Mesenchymal stem cell (in vitro differentiated cells and primary cell): ENCODE measurements around the gene EEF2KMT.
"Not testable (repeated sequence)": the region's sequence is repeated elsewhere in the genome, so short reads cannot be mapped to it uniquely, and the experiment has no call there.

Source experiments
- DNase-seq: peaks from one replicate; pipeline ENCODE4 v3.0.0-alpha.2; 2013
- H2AFZ ChIP-seq: one replicate; pipeline ENCODE4 v1.6.1; 2013; ENCODE audit warnings: low read depth, mild to moderate bottlenecking, control low read depth, inconsistent platforms, low read length, moderate library complexity
- H2AK5ac ChIP-seq: 2 replicates; pipeline ENCODE4 v1.6.1; 2013; ENCODE audit warnings: low read length, moderate library complexity, mild to moderate bottlenecking, inconsistent platforms; ENCODE audit not compliant: severe bottlenecking
- H2BK120ac ChIP-seq: one replicate; pipeline ENCODE4 v1.6.1; 2013; ENCODE audit warnings: low read depth, mild to moderate bottlenecking, inconsistent platforms, low read length, moderate library complexity
- H2BK12ac ChIP-seq, 2 experiments: one replicate each; pipeline ENCODE4 v1.6.1; 2013; ENCODE audit warnings: inconsistent platforms in 2 of 2, low read length in 2 of 2, mild to moderate bottlenecking in 2 of 2, moderate library complexity in 2 of 2, control low read depth in 1 of 2
- H2BK15ac ChIP-seq: one replicate; pipeline ENCODE4 v1.6.1; 2013; ENCODE audit warnings: mild to moderate bottlenecking, low read depth, inconsistent platforms; ENCODE audit not compliant: poor library complexity, severe bottlenecking
- H2BK5ac ChIP-seq: 2 replicates; pipeline ENCODE4 v1.6.1; 2013; ENCODE audit warnings: low read depth, mild to moderate bottlenecking, low read length, control low read depth, inconsistent platforms; ENCODE audit not compliant: poor library complexity, severe bottlenecking
- H3K14ac ChIP-seq, 2 experiments: one replicate each; pipeline ENCODE4 v1.6.1; 2013; ENCODE audit warnings: inconsistent platforms in 2 of 2, low read length in 2 of 2, control low read depth in 1 of 2, mild to moderate bottlenecking in 1 of 2, moderate library complexity in 1 of 2
- H3K18ac ChIP-seq, 2 experiments: one replicate each; pipeline ENCODE4 v1.6.1; 2013; ENCODE audit warnings: inconsistent platforms in 2 of 2, low read length in 2 of 2, control low read depth in 1 of 2, low read depth in 1 of 2, mild to moderate bottlenecking in 1 of 2
- H3K23ac ChIP-seq, 2 experiments: one replicate each; pipeline ENCODE4 v1.6.1; 2013; ENCODE audit warnings: inconsistent platforms in 2 of 2, low read length in 2 of 2, mild to moderate bottlenecking in 2 of 2, moderate library complexity in 2 of 2, control low read depth in 1 of 2
- H3K27ac ChIP-seq: 2 replicates; pipeline ENCODE4 v1.5.1; 2013; ENCODE audit warnings: mild to moderate bottlenecking, moderate library complexity, low read length, control low read depth, inconsistent platforms; ENCODE audit not compliant: poor library complexity, severe bottlenecking
- H3K27me3 ChIP-seq, 2 experiments: 2 replicates each; pipeline versions ENCODE4 v1.6.1 to v1.7.0; 2013; ENCODE audit warnings: low read length in 2 of 2, mild to moderate bottlenecking in 2 of 2, moderate library complexity in 2 of 2, control low read depth in 1 of 2, inconsistent platforms in 1 of 2; ENCODE audit not compliant: control insufficient read depth in 1 of 2, insufficient read depth in 1 of 2
- H3K36me3 ChIP-seq, 2 experiments: 2 replicates each; pipeline versions ENCODE4 v1.6.1 to v1.7.0; 2013; ENCODE audit warnings: low read length in 2 of 2, control low read depth in 1 of 2, inconsistent platforms in 1 of 2, low read depth in 1 of 2, mild to moderate bottlenecking in 1 of 2; ENCODE audit not compliant: insufficient read depth in 2 of 2, control insufficient read depth in 1 of 2
- H3K4ac ChIP-seq, 2 experiments: one replicate each; pipeline ENCODE4 v1.6.1; 2013; ENCODE audit warnings: inconsistent platforms in 2 of 2, low read length in 2 of 2, mild to moderate bottlenecking in 2 of 2, moderate library complexity in 2 of 2, control low read depth in 1 of 2, low read depth in 1 of 2
- H3K4me1 ChIP-seq: 2 replicates; pipeline ENCODE4 v1.6.1; 2013; ENCODE audit warnings: low read depth, low read length, control low read depth; ENCODE audit not compliant: control insufficient read depth, insufficient read depth
- H3K4me2 ChIP-seq: 2 replicates; pipeline ENCODE4 v1.6.1; 2013; ENCODE audit warnings: low read length, mild to moderate bottlenecking, inconsistent platforms; ENCODE audit not compliant: poor library complexity, severe bottlenecking
- H3K4me3 ChIP-seq, 2 experiments: 2 replicates each; pipeline versions ENCODE4 v1.5.1 to v1.7.0; 2013; ENCODE audit warnings: low read length in 2 of 2, mild to moderate bottlenecking in 2 of 2, control low read depth in 1 of 2, low read depth in 1 of 2; ENCODE audit not compliant: insufficient read depth in 1 of 2
- H3K79me1 ChIP-seq: replicated peaks from 2 replicates; pipeline ENCODE4 v1.6.1; 2013; ENCODE audit warnings: mild to moderate bottlenecking, control low read depth, low read length, inconsistent platforms; ENCODE audit not compliant: poor library complexity, severe bottlenecking
- H3K9ac ChIP-seq: 2 replicates; pipeline ENCODE4 v1.7.0; 2013; ENCODE audit warnings: mild to moderate bottlenecking, low read length, moderate library complexity
- H3K9me3 ChIP-seq: 2 replicates; pipeline ENCODE4 v1.7.0; 2013; ENCODE audit warnings: mild to moderate bottlenecking, low read length; ENCODE audit not compliant: control insufficient read depth
- H4K8ac ChIP-seq: one replicate; pipeline ENCODE4 v1.6.1; 2013; ENCODE audit warnings: inconsistent platforms, mild to moderate bottlenecking, low read length, moderate library complexity
- H4K91ac ChIP-seq: one replicate; pipeline ENCODE4 v1.6.1; 2013; ENCODE audit warnings: mild to moderate bottlenecking, low read length, inconsistent platforms
- WGBS: methylation state at CpG from one replicate; pipeline ENCODE4 v1.1.7; 2013; ENCODE audit warnings: mixed read lengths; 5-methylcytosine and 5-hydroxymethylcytosine counted together

EEF2KMT gene

GRCh38 chr16:5096437-5097060 lies 1.0 kb downstream of the EEF2KMT start:
- H2BK15ac ChIP-seq, H2BK120ac ChIP-seq, H3K18ac ChIP-seq, H4K8ac ChIP-seq, H3K27me3 ChIP-seq, H2AFZ ChIP-seq, H3K4me1 ChIP-seq, H3K14ac ChIP-seq, H3K79me1 ChIP-seq, H3K36me3 ChIP-seq, H3K23ac ChIP-seq, H2BK5ac ChIP-seq, H3K9me3 ChIP-seq, H2BK12ac ChIP-seq, DNase-seq, H3K4ac ChIP-seq, H3K27ac ChIP-seq, H2AK5ac ChIP-seq, H4K91ac ChIP-seq: not testable (repeated sequence)
- Histone ChIP-seq H3K9ac (peak overlapping the region; percentile 88), H3K4me3 (peak overlapping the region; percentile 79 to 86), H3K4me2 (peak overlapping the region; percentile 61)
- WGBS: 0% methylated on average over 1 of the region's 7 CpGs

- H2AFZ ChIP-seq, H3K4me3 ChIP-seq, H2BK15ac ChIP-seq, H3K36me3 ChIP-seq, H4K91ac ChIP-seq, H3K4ac ChIP-seq, H3K27me3 ChIP-seq, H3K23ac ChIP-seq, H2AK5ac ChIP-seq, H3K4me2 ChIP-seq, H3K4me1 ChIP-seq, H4K8ac ChIP-seq, H3K9ac ChIP-seq, DNase-seq, H3K79me1 ChIP-seq, H3K18ac ChIP-seq, H2BK5ac ChIP-seq, H3K27ac ChIP-seq, H2BK12ac ChIP-seq, H3K9me3 ChIP-seq, H2BK120ac ChIP-seq, H3K14ac ChIP-seq: not testable (repeated sequence)
- 74% methylated on average over 11 of the region's 11 CpGs for WGBS
Observed at GRCh38 chr16:5095145-5095830, 2.3 kb downstream of the EEF2KMT start.

GRCh38 chr16:5093746-5094145 lies 3.8 kb downstream of the EEF2KMT start:
- not testable (repeated sequence) for H3K14ac ChIP-seq, H3K9me3 ChIP-seq, H3K18ac ChIP-seq, H3K27ac ChIP-seq, H3K4me2 ChIP-seq, H3K79me1 ChIP-seq, H4K8ac ChIP-seq, H2AK5ac ChIP-seq, H4K91ac ChIP-seq, H3K4me1 ChIP-seq, H3K4me3 ChIP-seq, H2AFZ ChIP-seq, H3K4ac ChIP-seq, H3K23ac ChIP-seq, DNase-seq, H3K9ac ChIP-seq, H2BK12ac ChIP-seq, H2BK15ac ChIP-seq, H3K27me3 ChIP-seq, H2BK5ac ChIP-seq, H2BK120ac ChIP-seq
- WGBS: 92% methylated on average over 10 of the region's 11 CpGs
- H3K36me3 ChIP-seq: peaks cover 8 to 19% of the 10 kb centered on the region in 2 experiments

GRCh38 chr16:5093081-5093480 lies 4.5 kb downstream of the EEF2KMT start:
- DNase-seq, H2BK5ac ChIP-seq, H2BK120ac ChIP-seq, H3K18ac ChIP-seq, H3K23ac ChIP-seq, H3K4ac ChIP-seq, H2AFZ ChIP-seq, H4K8ac ChIP-seq, H3K9ac ChIP-seq, H4K91ac ChIP-seq, H3K4me1 ChIP-seq, H3K79me1 ChIP-seq, H3K9me3 ChIP-seq, H2BK15ac ChIP-seq, H3K4me3 ChIP-seq, H3K27me3 ChIP-seq, H3K14ac ChIP-seq, H2AK5ac ChIP-seq, H2BK12ac ChIP-seq, H3K4me2 ChIP-seq, H3K27ac ChIP-seq: not testable (repeated sequence)
- 87% methylated on average over 6 of the region's 9 CpGs for WGBS
- peaks cover 8 to 25% of the 10 kb centered on the region in 2 experiments for H3K36me3 ChIP-seq
